Keratinocyte (primary cell): ENCODE data around the gene PCBP1. TPM values are rescaled to one million over a fixed set of nuclear protein-coding genes. Genes with fewer than 3 reads are reported as not detected.
"Not testable (repeated sequence)": the region's sequence is repeated elsewhere in the genome, so short reads cannot be mapped to it uniquely, and the experiment has no call there.

Experiments used
- DNase-seq: peaks from one replicate; pipeline ENCODE4 v3.0.0-alpha.2; 2011; ENCODE audit warnings: low read depth, missing footprints, low spot score
- FAIRE-seq: peaks from 2 replicates; lab custom pipeline; 2011; peaks lifted over from hg19 to GRCh38; lab: Jason Lieb, UNC
- H2AFZ ChIP-seq: 2 replicates; pipeline ENCODE4 v1.6.0; 2012; ENCODE audit warnings: low read length, control low read depth, inconsistent platforms; ENCODE audit not compliant: control insufficient read depth
- H3K27ac ChIP-seq: 2 replicates; pipeline ENCODE4 v1.5.1; 2011; ENCODE audit warnings: low read length; ENCODE audit not compliant: control insufficient read depth, insufficient read depth
- H3K27me3 ChIP-seq: 3 replicates; pipeline ENCODE4 v1.6.0; 2011; ENCODE audit warnings: low read length; ENCODE audit not compliant: control insufficient read depth, insufficient read depth; ENCODE audit errors: extremely low read depth
- H3K36me3 ChIP-seq, 2 experiments: 2 replicates in 1 of 2; 3 replicates in 1 of 2; pipeline ENCODE4 v1.5.1; 2011; ENCODE audit warnings: low read length in 2 of 2, mild to moderate bottlenecking in 1 of 2; ENCODE audit not compliant: control insufficient read depth in 2 of 2, insufficient read depth in 2 of 2; ENCODE audit errors: extremely low read depth in 1 of 2
- H3K4me1 ChIP-seq: 3 replicates; pipeline ENCODE4 v1.5.1; 2011; ENCODE audit warnings: low read length; ENCODE audit not compliant: control insufficient read depth, insufficient read depth; ENCODE audit errors: extremely low read depth
- H3K4me2 ChIP-seq: 3 replicates; pipeline ENCODE4 v1.6.0; 2011; ENCODE audit warnings: low read depth, low read length; ENCODE audit not compliant: control insufficient read depth, insufficient read depth; ENCODE audit errors: extremely low read depth
- H3K4me3 ChIP-seq, 3 experiments: fragments of 200-600 bp in 1 of 3; sonication (generic) in 1 of 3; 2 replicates in 2 of 3; 3 replicates in 1 of 3; pipeline ENCODE4 v1.5.1; 2011 to 2016; ENCODE audit warnings: low read length in 3 of 3, mild to moderate bottlenecking in 3 of 3, control low read depth in 2 of 3, inconsistent platforms in 1 of 3, low read depth in 1 of 3, mixed read lengths in 1 of 3, mixed run types in 1 of 3, moderate library complexity in 1 of 3; ENCODE audit not compliant: control insufficient read depth in 2 of 3, insufficient read depth in 2 of 3; ENCODE audit errors: extremely low read depth in 1 of 3
- H3K79me2 ChIP-seq: 2 replicates; pipeline ENCODE4 v1.6.0; 2012; ENCODE audit warnings: low read length; ENCODE audit not compliant: control insufficient read depth, insufficient read depth
- H3K9ac ChIP-seq: 3 replicates; pipeline ENCODE4 v1.6.0; 2011; ENCODE audit warnings: low read length; ENCODE audit not compliant: control insufficient read depth, insufficient read depth; ENCODE audit errors: extremely low read depth
- H3K9me1 ChIP-seq: 3 replicates; pipeline ENCODE4 v1.6.0; 2011; ENCODE audit warnings: low read length; ENCODE audit not compliant: control insufficient read depth, insufficient read depth; ENCODE audit errors: extremely low read depth
- H3K9me3 ChIP-seq: 2 replicates; pipeline ENCODE4 v1.5.1; 2012; ENCODE audit warnings: low read depth, low read length; ENCODE audit not compliant: control insufficient read depth
- H4K20me1 ChIP-seq: 3 replicates; pipeline ENCODE4 v1.6.0; 2011; ENCODE audit warnings: low read length; ENCODE audit not compliant: control insufficient read depth, insufficient read depth; ENCODE audit errors: extremely low read depth
- CTCF ChIP-seq, 3 experiments: IDR thresholded peaks in 1 of 3; conservative IDR thresholded peaks in 1 of 3; optimal IDR thresholded peaks in 1 of 3; 2 replicates in 2 of 3; 3 replicates in 1 of 3; pipeline versions ENCODE3 to v1.5.1; 2011; ENCODE audit warnings: low read length in 3 of 3, mild to moderate bottlenecking in 3 of 3, moderate library complexity in 2 of 3, control low read depth in 1 of 3, inconsistent platforms in 1 of 3; ENCODE audit not compliant: insufficient read depth in 2 of 3; ENCODE audit errors: extremely low read depth in 1 of 3
- EZH2 ChIP-seq: IDR thresholded peaks from one replicate; pipeline ENCODE4 v1.6.1; 2012; ENCODE audit warnings: inconsistent platforms, mild to moderate bottlenecking, low read length, moderate library complexity
- dilution Hi-C: fragments of 300-500 bp; cut with MboI; formaldehyde crosslinking; loops from one replicate; pipeline ENCODE4 v1.7.0; 2020; ENCODE audit warnings: low sequenced_read_pairs; ENCODE audit not compliant: extremely low pct_ligation_motif_present
- polyA plus RNA-seq, 5 experiments: library from polyadenylated mRNA; depleted of rRNA in 3 of 5; stranded (reverse) in 3 of 5; stranded (forward) in 1 of 5; unstranded in 1 of 5; fragments of >200 nt; gene quantifications; 1 replicate in 1 of 5; 2 replicates in 3 of 5; 3 replicates in 1 of 5; pipeline versions ENCODE4 v1.2.1 to v1.2.3, GENCODE V29; 2011 to 2012; ENCODE audit warnings: missing spikeins in 2 of 5, low read depth in 1 of 5, low replicate concordance in 1 of 5
- small RNA-seq, 3 experiments: library from RNA; depleted of rRNA; stranded (forward); fragments of <200 nt; gene quantifications; one replicate each; pipeline ENCODE3, GENCODE V24; 2012; ENCODE audit warnings: low read depth in 3 of 3, low replicate concordance in 1 of 3; ENCODE audit not compliant: insufficient read length in 3 of 3

The PCBP1 gene
- polyA plus RNA-seq, 1 donor (not counting 4 experiments of a cell fraction or from before 2014, with no cell fraction given) = 86.8 TPM

- Histone ChIP-seq H3K9me1 (no peaks in the 10 kb centered on the region), H3K27me3 (no peaks in the 10 kb centered on the region), H4K20me1 (no peaks in the 10 kb centered on the region), H3K4me1 (peaks cover 33% of the 10 kb centered on the region), H3K4me3 (no peak overlapping the region), H2AFZ (peak overlapping the region; percentile 86), H3K36me3 (no peaks in the 10 kb centered on the region), H3K4me2 (peak overlapping the region; percentile 95), H3K9ac (peak overlapping the region; percentile 76), H3K27ac (peak overlapping the region; percentile 91), H3K79me2 (no peaks in the 10 kb centered on the region), H3K9me3 (no peaks in the 10 kb centered on the region)
- dilution Hi-C loops = no loop called here
- no peak for FAIRE-seq
- TF ChIP-seq EZH2 = no peak
- no peak for TF ChIP-seq CTCF (optimal IDR thresholded peaks at IDR 0.05 in 1 of 3, IDR thresholded peaks at IDR 0.05 in 1 of 3, conservative IDR thresholded peaks at IDR 0.05 in 1 of 3; ENCODE audit: extremely low read depth in 1 of 3, insufficient read depth in 2 of 3, low read length in 3 of 3)
- DNase-seq = no peak
Measured at GRCh38 chr2:70133491-70134322, 46.4 kb downstream of the PCBP1 start.

GRCh38 chr2:70134323-70134983 is 47.2 kb downstream of the PCBP1 start:
- H3K27me3 ChIP-seq, H4K20me1 ChIP-seq, H3K4me3 ChIP-seq, FAIRE-seq, dilution Hi-C loops, H3K27ac ChIP-seq, DNase-seq, H3K9ac ChIP-seq, H3K79me2 ChIP-seq, H3K9me3 ChIP-seq, H3K4me2 ChIP-seq, H3K36me3 ChIP-seq, H2AFZ ChIP-seq, H3K9me1 ChIP-seq: not testable (repeated sequence)
- peaks cover 33% of the 10 kb centered on the region for H3K4me1 ChIP-seq

Small RNAs within 50 kb of the gene (small RNA-seq; reads per million reads assigned to genes)
- gene RN7SL470P = 0 reads per million in 3 experiments

Other genes starting within 250 kb of the PCBP1 start
- 21.5 to 41.1 TPM (median 35.7 TPM) in 3 replicates for gene SNRNP27, start 193.5 kb upstream of the PCBP1 start, polyA plus RNA-seq
- gene MXD1, start 172.4 kb upstream of the PCBP1 start, polyA plus RNA-seq = 7.8 to 15.9 TPM (median 14.6 TPM) in 3 replicates
- gene ASPRV1, start 125.8 kb upstream of the PCBP1 start, polyA plus RNA-seq = 0.44 to 3.4 TPM (median 1.5 TPM) in 3 replicates
- gene C2orf42, start 103.5 kb downstream of the PCBP1 start, polyA plus RNA-seq = 9.3 to 10.3 TPM (median 9.3 TPM) in 3 replicates
- 30.0 to 79.3 TPM (median 76.3 TPM) in 3 replicates for gene TIA1, start 161.2 kb downstream of the PCBP1 start, polyA plus RNA-seq
- gene PCYOX1, start 170.7 kb downstream of the PCBP1 start, polyA plus RNA-seq = 40.4 to 53.4 TPM (median 46.6 TPM) in 3 replicates
- gene SNRPG, start 206.3 kb downstream of the PCBP1 start, polyA plus RNA-seq = 117 to 263 TPM (median 260 TPM) in 3 replicates
- 21.3 to 35.8 TPM (median 32.9 TPM) in 3 replicates for gene FAM136A, start 214.6 kb downstream of the PCBP1 start, polyA plus RNA-seq